ENCODE results near the gene MMP2.

DNA sequence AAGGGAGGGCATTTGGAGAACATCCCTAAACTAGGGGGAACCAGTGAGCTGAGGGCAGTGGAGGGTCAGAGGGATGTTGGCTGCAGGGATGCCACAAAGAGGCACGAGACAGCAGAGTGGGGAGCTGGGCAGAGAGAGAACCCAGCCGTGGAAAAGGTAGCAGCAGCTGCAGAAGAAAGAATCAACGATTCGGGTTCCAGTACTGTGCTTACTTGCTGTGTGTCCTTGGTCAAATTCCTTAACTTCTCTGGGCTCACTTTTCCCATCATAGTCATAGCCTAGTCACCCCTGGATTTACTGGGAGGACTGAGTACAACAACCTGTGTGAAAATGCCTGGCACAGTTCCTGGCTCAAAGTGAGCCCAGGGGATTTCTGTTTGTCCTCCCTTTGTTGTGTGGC is 12.8 kb upstream of the MMP2 start:
- TF ChIP-seq, protein P1, sequence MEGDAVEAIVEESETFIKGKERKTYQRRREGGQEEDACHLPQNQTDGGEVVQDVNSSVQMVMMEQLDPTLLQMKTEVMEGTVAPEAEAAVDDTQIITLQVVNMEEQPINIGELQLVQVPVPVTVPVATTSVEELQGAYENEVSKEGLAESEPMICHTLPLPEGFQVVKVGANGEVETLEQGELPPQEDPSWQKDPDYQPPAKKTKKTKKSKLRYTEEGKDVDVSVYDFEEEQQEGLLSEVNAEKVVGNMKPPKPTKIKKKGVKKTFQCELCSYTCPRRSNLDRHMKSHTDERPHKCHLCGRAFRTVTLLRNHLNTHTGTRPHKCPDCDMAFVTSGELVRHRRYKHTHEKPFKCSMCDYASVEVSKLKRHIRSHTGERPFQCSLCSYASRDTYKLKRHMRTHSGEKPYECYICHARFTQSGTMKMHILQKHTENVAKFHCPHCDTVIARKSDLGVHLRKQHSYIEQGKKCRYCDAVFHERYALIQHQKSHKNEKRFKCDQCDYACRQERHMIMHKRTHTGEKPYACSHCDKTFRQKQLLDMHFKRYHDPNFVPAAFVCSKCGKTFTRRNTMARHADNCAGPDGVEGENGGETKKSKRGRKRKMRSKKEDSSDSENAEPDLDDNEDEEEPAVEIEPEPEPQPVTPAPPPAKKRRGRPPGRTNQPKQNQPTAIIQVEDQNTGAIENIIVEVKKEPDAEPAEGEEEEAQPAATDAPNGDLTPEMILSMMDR (IDR thresholded peaks at IDR 0.05), result no peak
- TF ChIP-seq POLR2A (IDR thresholded peaks at IDR 0.05) (no peak), EP300 (IDR thresholded peaks at IDR 0.05) (no peak)

Measured in ovary (tissue), 3 donors.